RPMI8226 (cell line): ENCODE results near the gene MITF.

Experiments used
- DNase-seq: peaks from one replicate; pipeline ENCODE4 v3.0.0-alpha.2; 2015

MITF gene

DNA sequence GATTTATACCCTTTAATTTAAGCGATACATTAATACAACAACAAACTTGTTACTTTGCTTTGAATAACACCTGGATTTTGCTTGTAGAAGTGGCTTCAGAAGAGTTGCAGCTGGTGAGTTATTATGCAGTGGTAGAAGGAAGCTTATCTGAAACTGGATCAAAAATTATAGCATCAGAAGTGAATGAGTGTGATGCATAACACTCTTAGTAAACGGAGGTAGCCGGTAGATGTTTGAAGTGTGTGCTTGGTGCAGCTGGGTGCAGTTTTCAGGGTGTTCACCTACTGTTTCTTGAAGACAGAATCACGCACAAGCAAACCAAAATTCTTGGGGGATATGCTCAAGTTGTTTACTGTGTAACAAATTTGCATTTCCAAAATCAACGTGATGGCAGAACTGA, 103.1 kb downstream of the MITF start:
- no peak for DNase-seq

DNA sequence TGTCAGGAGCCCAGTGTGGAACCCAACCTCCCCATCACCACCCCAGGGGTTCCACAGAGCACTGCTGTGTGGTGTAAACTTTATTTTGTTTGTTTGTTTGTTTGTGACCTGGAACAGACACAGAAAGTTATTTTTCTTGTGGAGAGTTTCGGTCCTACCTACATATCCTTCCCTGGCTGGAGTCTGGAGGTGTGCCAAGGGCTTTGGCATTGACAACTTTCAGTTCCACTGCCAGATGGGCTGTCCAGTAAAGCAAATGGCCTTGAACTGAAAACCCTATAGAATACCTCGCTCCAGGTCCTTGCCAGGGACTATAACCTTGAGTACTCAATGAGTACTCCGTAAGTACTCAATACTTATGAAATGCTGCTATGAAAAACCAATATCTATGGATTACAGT, 103.5 kb downstream of the MITF start:
- peak; percentile 52 for DNase-seq

DNA sequence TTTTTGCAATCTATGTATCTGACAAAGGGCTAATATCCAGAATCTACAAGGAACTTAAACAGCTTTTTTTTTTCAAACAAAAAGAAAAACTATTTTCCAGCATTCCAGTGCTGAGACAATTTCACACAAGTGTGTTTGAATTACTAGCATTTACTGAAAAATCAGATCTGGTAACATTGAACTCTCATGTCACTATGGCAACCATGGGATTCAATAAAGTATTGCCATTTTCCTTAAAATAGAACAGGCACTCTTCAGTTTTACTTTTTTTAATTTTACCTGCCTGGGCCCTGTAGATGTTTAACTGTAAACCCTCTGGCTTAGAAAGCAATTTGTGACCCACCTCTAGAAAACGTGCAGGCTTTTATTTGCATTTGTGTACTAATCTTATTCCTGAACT, 105.4 kb downstream of the MITF start:
- no peak for DNase-seq

- no peak for DNase-seq
Observed at GRCh38 chr3:69847303-69847702, 108.0 kb downstream of the MITF start.

DNA sequence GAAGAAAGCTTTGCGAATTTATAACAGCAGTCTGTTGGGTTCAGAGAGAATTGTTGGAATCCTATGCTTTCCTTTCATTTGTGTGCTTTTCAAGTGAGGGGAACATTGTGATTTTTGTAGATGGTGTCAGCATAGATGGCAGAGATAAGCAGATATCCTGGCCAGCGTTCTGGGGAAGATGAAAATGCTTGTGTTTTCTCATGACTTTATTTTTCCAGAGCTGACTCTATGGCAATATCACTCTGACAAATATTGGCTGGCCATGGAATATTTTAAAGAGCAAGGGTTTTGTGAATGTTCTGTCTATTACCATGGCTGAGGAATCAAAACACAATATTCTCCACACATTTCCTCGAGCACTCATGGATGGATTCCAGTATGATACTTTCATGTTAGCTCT, 108.8 kb downstream of the MITF start:
- DNase-seq, result no peak

- no peak for DNase-seq
Observed at GRCh38 chr3:69850849-69851248, 111.6 kb downstream of the MITF start.

- no peak for DNase-seq
Observed at GRCh38 chr3:69853027-69853426, 113.8 kb downstream of the MITF start.

DNA sequence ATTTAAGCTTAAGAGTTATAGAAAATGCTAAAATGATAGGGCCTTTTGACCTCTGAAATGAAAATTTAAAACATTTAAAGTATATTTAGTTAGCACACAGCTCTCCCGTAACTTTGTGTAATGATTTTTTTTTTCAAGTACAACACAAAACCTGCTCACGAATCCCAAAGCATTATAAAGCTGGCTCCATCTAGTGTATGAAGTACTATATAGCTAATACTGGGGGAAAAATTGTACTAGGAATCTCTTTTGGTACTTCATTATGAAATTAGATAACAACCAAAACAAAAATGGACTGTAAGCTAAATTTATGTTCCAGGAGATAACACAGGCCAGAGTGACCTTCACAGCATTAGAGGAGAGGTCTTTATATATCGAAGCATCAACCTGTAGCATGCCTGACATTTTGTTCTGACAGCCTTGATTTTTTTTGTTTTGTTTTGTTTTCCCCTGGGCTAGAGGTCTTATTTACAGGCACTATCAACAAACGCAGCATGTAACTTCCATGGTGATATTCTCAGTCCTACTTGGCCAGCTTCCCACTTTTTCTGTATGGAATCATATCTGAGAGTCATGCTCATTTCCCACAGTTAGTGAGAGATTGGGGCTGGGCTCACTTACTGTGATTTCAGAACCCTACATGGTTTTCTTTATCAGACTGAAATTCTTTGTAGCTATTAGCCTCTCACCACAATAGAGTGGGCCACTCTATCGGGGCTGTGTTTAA, 116.3 kb downstream of the MITF start:
- peak; percentile 11 for DNase-seq

GRCh38 chr3:69856965-69857705, 117.9 kb downstream of the MITF start:
- no peak for DNase-seq

DNA sequence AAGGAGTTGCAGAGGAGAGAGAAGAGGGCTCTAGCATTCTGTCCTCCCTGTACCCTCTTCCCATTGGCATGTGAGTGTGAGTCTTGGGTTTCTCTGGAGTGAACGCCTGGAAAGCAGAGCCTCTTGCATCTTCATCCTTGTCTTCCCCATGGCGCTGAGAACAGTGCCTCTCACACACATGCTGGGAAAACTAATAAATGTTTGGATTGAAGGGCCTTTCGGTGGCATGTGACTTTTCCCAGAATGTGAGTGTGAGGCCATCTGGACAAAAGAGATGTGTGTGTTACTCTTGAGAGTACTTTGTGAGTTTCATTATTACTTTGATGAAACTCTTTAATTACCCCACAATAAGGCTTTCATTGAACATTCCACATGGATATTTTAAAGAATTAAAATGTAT, 122.3 kb downstream of the MITF start:
- DNase-seq, result no peak

DNA sequence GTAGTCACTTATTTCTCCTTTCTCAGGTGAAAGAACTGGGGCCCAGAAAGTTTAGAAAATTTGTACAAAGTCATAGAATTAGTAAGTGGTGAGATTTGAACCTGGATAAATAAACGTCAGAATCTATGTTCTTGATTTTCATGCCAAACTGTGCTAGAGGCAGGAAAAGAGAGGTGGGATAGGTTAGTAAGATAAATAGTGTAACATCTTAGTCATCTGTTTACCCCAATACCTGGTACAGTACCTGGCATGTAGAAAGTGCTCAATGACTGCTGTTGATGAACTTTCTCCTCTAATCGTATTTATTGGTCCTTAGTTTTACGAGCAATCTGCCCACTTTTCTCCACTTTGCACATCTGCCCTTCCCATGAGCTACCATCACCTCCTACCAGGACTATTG, 124.9 kb downstream of the MITF start:
- no peak for DNase-seq

- DNase-seq, result no peak
Observed at GRCh38 chr3:69864766-69865165, 125.5 kb downstream of the MITF start.

- DNase-seq, result no peak
Observed at GRCh38 chr3:69865925-69866679, 126.8 kb downstream of the MITF start.

- no peak for DNase-seq
Observed at GRCh38 chr3:69866988-69867720, 127.9 kb downstream of the MITF start.

DNA sequence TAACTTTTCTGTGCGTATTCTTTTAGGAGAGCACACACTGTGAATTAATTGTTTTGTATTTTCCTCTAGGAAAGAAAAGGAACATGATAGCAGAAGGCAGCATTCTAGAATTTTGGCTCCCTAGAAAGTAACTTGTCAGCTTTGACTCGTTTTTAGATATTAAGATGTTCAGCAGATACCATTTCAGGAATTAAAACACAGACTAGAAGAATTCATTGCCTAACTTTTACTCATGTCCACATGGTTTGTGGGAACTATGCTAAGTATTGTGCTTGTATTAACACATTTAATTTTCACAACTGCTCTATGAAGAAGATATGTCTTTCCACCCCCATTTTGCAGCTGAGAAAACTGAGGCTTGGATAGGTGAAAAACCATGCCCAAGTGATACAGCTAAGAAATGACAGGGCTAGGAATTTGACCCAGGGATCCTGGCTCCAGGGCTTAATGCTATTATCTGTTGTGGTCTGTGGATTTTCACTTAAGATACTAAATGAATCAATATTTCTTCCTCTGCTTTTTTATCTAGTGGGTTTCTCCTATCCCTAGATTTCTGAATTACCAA, 128.8 kb downstream of the MITF start:
- DNase-seq, result no peak

DNA sequence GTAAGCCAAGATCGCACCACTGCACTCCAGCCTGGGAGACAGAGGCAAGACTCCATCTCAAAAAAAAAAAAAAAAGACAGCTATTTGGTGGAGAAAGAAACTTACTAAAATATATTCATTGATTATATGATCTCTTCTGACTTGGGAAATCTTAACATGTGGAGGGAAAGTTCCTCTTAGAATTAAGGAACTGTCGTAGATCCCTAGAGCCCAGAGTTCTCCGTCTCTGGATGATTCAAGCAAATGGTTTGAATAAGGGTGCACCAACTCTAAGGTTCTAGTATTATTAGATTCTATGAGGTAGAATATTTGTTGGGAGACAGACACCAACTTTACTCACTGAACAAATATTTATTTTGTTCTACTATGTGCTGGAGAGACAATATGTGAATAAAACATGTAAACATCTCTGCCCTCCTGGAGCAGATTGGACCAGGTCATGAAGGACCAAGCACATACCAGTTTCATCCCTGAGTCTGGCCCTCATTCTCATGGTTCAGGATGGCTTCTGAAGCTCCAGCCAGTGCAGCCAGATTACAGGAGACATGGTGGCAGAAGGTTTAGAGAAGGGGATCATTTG, 129.7 kb downstream of the MITF start:
- no peak for DNase-seq

- no peak for DNase-seq
Observed at GRCh38 chr3:69869643-69870042, 130.4 kb downstream of the MITF start.

- no peak for DNase-seq
Observed at GRCh38 chr3:69871251-69871650, 132.0 kb downstream of the MITF start.

DNA sequence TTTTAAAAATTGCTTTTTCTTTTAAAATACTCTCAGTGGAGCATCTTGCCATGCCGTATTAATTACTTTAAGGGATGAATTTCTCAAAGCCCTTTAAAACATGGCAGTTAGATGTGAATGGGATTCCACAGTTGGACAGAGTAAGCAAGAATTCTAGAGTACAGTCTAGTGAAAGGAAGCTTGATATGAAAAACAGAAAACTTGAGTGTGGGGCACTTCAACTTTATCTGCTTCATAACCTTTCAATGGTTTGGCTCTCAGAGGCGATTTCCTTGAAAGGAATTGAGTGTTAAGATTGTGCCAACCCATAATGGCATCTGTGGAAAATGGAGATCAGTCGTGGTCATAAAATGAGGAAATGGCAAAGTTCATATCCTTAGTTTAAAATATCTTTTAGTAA, 132.6 kb downstream of the MITF start:
- DNase-seq, result no peak

DNA sequence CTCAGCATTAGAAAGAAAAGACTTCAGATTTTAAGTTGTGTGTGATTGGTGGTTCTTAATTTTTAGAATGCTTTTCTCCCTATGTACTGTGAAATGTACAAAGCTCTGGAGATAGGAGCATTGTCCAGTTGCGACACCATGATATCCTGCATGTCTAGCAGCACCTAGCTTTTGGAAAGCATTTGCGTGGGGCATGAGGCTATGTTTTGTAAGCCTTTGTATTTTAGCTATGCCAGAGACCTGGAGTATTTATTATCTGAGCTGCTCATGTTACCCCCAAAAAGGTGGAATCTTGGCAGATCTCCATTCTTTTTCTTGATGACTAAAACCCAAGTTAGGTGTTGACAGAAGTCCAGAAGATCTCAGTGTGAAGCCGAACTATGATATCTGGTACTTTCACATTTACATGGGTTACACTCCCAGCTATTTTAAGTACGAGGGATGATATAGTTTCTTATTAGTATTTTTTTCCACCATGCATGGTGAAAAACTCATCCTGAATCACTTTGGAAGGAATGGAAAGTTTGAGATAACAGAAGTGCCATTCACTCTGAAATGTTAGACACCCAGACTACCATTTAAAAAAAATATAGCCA, 133.6 kb downstream of the MITF start:
- no peak for DNase-seq

DNA sequence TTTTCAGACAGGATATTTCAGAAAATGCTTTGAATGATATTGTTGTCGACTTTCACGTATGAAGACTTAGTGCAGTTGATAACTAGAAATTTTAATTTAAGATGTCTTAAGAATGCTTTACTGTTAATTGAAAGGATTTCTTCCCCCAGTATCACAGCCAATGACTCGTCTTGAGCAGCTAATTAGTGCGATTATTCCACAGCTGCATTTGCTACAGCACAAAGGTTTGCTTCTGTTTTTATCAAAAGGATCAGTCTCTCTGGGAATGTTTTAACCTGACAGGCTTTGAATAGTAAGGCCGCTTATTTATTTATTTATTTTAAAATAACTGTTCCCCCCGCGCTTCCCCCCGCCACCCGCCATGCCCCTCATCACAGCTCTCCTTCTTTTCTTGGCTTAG, 136.8 kb downstream of the MITF start:
- DNase-seq, result no peak

DNA sequence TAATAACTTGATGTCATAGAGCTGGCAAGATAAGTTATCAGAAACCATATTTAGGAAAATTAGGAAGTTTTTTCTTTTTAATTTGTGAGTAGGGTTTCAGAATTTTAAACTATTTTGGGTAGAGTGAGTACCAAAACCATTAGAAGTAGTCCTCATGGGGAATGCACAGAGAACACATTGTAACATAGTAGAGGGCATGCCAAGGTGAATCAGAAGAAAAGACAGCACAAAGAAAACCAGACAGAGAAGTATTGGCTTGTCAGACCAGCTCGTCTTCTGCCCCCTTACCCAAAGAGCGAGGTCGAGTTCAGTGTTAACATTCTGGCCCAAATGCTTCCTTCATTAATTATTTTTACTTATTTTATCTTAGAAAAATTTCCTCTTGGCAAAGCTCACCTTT, 139.0 kb downstream of the MITF start:
- DNase-seq, result no peak
